Medulla oblongata (tissue), 1 donor: ENCODE measurements around the gene APMAP.
A peak's percentile ranks its signal among the peaks of the same experiment; 100 is the strongest.

Source experiments
- DNase-seq: peaks from one replicate; pipeline ENCODE4 v3.0.0-alpha.2; 2015; ENCODE audit errors: extremely low spot score

The APMAP gene

GRCh38 chr20:24990810-24991252 lies 1.7 kb downstream of the APMAP start:
- DNase-seq: no peak

GRCh38 chr20:24989162-24989561 lies 3.4 kb downstream of the APMAP start:
- DNase-seq: no peak

DNA sequence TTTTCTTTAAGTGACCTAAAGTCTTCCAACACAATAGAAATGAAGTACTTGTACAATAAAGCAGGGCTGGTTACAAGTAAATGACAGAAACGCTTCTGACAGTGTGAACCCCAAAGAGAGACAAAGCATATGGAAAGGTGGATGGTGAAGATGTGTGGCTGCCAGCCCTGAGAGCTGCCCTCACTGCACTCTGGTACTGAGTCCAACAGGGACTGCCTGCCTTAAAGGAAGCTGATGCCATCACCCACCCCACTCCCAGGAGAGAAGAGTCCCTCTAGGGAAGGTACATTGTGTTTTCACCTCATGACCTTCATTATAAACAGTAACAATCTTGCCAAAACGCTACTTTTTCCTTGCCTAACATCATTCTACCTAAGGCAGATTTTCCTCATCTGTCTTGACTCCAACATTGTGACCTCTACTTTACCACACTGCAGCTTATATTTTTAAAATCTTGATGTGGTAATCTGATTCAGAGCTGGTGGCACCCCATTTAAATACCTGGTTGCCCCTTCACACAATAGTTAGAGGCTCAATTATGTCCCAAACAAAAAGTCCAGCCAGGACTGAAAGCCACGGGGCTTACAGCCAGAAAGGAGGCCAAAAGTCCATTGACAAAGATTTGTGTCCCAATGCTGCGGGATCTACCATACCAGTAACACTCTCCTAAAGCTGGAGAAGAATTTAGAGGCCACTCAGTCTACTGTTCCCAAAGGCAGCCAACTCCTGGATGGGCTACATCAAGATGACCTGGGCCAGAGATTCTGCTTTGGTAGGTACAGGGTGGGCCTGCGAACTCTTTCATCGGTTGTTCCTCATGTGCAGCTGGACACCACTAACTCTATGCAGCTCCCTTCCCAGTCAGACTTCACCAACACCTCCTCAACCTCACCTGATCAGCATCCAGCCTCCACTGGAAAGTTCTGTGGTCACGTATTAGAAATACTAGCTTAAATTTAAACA lies 4.4 kb downstream of the APMAP start:
- DNase-seq: no peak

GRCh38 chr20:24987244-24987643 lies 5.3 kb downstream of the APMAP start:
- DNase-seq: no peak

GRCh38 chr20:24986436-24987015 lies 6.0 kb downstream of the APMAP start:
- DNase-seq: no peak

GRCh38 chr20:24985802-24986201 lies 6.7 kb downstream of the APMAP start:
- DNase-seq: peak; percentile 50

GRCh38 chr20:24984961-24985640 lies 7.5 kb downstream of the APMAP start:
- DNase-seq: no peak

GRCh38 chr20:24983896-24984295 lies 8.7 kb downstream of the APMAP start:
- no peak for DNase-seq

DNA sequence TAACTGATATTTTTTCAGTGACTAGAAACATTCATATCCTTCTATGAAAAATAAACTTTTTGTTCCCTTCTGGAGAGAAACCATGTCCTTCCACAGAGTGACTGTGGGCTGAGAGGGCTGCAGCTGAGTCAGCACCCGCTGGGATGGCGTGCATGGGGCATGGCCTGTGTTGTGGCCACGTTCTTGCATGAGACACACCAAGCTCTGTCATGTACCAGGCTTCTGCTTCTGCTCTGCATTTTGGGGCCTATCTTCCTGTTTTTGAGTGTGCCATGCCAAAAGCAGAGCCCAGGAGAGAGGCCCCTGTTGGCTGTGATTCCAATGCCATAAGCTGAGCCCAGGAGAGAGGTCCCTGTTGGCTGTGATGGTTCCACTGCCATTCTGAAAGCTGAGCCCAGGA lies 10.8 kb downstream of the APMAP start:
- DNase-seq: peak; percentile 76

DNA sequence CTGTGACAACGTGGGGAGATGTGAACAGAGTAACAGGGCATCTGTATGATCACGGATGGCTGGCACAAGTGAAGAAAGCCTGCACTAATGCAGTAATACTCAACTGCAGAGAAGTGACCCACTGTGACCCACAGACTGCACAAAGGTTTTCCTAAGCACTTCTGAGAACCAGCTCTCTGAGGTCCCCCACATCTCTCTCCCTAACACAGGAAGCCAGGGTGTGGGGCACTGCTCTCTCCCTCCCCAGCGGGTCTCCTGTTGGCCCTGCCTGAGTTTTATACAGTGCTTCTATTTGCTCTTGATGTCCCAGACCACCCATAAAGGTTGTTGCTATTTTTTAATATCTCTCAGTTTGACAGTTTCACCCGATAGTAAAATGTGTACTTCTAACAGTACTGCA lies 11.3 kb downstream of the APMAP start:
- DNase-seq: no peak

- no peak for DNase-seq
Measured at GRCh38 chr20:24980291-24981053, 12.1 kb downstream of the APMAP start.

DNA sequence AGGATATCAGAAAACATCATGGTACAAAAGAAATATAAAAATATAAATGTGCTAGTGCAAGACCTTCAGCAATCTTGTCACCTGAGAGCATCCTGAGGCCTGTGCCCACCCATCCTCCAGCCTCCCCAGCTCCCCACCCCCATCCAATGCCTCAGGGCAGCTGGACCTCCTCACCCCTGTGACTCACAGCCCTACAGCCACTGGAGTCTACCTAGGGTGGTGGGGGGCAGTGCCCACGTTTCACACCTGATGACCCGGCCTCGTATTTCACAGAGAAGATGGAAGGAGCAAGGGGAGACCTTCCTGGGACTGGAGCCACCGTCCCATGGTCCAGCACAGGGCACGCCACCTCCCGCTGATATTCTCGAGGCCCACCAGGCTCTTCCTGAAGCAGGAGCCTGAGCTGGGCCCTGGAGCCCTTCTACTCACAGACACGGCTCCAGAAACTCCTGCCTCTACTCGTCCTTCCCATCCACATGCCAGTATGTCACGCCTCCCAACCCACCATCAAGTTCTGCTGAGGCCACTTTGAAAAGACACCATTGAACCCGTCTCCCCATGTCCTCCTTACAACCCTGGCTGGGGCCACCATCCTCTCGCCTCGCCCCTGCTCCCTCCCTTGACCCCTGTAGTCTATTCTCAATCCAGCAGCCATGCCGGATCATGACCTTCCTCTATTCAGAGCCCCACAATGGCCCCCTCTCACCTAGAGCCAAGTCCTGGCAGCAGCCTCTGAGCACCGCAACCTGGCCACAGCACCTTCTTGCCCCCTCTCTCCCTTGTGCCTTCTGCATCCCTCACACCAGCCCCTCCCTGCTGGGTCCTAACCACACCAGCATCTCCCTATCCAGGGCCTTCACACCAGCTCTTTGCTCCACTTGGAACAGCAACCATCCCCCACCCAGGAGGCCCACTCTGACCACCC lies 13.3 kb downstream of the APMAP start:
- DNase-seq: no peak

DNA sequence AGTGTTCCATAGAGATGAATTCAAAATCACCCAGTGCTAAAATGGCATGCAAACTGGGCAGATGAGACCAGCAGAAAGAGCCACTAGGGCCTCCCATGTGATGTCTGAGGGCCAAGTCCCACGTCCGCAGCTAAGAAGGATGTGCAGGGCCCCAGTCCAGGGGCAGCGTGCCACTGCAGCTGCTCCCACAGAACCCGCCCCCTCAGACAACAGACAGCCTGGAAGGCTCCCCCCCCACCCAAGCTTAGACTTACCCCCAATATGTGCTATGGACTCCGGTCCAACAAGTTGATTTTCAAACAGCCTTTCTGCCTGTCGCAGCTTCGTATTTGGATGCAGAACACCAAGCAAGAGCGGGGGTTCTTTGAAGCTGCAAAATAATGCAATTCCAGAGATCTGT lies 14.0 kb downstream of the APMAP start:
- DNase-seq: peak; percentile 70

DNA sequence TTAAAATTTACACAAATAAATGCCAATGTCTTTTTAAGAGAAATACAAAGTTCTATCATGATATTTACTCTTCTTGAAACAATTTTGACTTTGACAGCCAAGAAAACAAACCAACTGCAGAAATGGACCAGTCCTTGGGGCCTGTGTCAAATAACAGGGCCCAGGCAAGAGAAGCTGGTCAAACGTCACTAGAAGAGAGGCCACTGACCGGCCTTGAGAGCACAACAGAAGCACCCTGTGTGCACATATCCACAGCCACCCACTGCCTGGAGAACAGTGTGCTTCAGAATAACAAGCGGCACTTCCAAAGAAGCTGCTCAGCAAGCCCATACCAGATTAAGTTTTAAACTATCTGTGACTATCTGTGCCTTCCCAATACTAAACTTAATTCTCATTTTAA lies 14.8 kb downstream of the APMAP start:
- DNase-seq: peak; percentile 76

GRCh38 chr20:24977336-24977735 lies 15.2 kb downstream of the APMAP start:
- no peak for DNase-seq

DNA sequence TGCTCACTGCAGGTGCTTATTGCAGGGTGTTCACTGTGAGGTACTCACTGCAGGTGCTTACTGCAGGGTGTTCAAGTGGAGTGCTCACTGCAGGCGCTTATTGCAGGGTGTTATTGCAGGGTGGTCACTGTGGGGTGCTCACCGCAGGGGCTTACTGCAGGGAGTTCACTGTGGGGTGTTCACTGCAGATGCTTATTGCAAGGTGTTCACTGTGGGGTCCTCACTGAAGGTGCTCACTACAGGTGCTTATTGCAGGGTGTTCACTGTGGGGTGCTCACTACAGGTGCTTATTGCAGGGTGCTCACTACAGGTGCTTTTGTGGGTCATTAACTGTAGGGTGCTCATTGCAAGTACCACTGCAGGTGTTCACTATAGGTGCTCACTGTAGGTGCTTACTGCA lies 20.2 kb downstream of the APMAP start:
- DNase-seq: no peak

DNA sequence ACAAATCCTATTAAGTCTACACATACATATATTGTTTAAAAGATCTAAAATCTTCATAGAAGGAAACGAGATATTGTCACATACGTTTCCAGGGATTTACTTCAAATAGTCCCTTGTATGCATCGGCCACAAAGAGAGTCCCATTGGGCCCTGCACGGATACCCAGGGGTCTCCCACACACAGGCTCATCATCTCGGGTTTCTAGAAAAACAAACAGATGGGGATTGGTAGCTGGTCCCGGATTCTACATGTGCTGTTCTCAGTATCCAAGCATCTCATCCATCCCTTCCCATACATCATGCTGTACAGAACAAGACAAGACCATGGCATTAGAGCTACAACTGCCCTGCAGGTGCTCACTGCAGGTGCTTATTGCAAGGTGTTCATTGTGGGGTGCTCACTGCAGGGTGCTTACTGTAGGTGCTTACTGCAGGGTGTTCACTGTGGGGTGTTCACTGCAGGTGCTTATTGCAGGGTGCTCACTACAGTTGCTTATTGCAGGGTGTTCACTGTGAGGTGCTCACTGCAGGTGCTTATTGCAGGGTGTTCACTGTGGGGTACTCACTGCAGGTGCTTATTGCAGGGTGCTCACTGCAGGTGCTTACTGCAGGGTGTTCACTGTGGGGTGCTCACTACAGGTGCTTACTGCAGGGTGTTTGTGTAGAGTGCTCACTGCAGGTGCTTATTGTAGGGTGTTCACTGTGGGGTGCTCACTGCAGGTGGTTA lies 21.0 kb downstream of the APMAP start:
- DNase-seq: no peak

DNA sequence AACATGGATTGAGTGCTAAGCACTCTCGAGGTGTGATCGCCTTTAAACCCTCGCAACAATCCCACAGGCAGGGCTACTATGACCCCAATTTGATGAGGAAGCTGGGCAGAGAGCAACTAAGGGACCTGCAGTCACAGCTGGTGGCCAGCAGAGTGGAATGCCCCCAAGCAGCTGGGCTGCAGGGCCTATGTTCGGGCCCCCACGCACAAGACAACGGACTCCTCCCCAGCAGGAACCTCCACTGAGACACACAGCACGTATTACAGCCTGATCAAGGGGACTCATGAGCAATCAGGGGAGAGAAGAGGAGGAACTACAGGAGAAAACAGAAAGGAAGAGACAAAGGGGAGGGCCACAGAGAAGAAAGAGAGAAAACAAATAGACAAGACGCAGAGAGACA lies 21.8 kb downstream of the APMAP start:
- peak; percentile 42 for DNase-seq

DNA sequence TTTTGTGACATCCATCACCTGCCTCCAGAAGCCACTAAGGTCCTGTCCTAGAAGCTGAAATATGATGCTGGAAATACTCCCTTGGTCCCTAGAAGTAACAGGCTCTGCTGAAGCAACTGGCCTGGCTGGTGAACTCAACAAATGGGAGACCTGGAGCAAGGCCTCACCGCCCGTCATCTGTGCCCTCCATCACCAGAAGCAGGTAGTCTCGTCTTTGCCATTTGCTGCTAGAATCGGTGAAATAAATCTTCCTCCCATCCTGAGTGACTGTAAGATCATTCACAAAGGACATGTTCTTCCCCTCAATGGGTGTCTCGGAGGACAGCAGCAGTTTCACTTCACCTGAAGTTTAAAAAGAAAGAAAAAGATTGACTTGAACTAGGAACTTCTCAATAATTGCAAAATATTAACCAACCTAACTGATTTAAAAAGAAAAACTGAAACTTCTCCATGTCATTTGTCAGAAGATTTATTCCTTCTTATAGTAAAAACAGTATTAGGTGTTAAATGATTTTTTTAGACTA lies 22.5 kb downstream of the APMAP start:
- DNase-seq: no peak
